ENCODE results near the gene IER3. TPM values are rescaled to one million over a fixed set of nuclear protein-coding genes. Genes with fewer than 3 reads are reported as not detected.

Gene IER3
- total RNA-seq, 1 donor from 2014 or later, result 4.8 TPM

DNA sequence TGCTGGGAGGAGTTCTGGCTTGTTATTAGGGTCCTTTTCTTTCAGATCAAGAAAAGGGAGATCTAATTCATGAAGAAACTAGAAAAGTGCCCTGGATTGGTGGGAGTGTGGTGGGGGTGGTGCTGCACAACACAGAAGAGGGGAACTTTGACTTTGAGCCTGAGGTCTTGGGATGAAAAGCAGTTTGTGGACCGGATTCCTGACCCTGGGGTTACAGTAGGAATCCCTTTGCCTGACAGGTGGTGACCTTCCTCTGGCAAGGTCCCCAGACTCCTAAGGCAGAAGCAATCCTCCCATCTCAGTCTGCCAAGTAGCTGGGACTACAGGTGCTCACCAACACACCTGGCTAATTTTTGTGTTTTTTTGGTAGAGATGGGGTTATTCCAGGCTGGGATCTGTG is 45.3 kb upstream of the IER3 start:
- Mint-ChIP-seq H3K27ac (ENCODE audit: unreplicated experiment) (no peak overlapping the region), H3K4me1 (ENCODE audit: unreplicated experiment) (peaks cover 3% of the 10 kb centered on the region), H3K36me3 (ENCODE audit: low read depth, unreplicated experiment) (no peaks in the 10 kb centered on the region), H3K27me3 (ENCODE audit: unreplicated experiment) (peaks cover 2% of the 10 kb centered on the region), H3K4me3 (ENCODE audit: unreplicated experiment) (no peak overlapping the region), H3K9me3 (ENCODE audit: unreplicated experiment) (no peaks in the 10 kb centered on the region)
- no peak for DNase-seq (ENCODE audit: low spot score)
- TF ChIP-seq, protein P1, sequence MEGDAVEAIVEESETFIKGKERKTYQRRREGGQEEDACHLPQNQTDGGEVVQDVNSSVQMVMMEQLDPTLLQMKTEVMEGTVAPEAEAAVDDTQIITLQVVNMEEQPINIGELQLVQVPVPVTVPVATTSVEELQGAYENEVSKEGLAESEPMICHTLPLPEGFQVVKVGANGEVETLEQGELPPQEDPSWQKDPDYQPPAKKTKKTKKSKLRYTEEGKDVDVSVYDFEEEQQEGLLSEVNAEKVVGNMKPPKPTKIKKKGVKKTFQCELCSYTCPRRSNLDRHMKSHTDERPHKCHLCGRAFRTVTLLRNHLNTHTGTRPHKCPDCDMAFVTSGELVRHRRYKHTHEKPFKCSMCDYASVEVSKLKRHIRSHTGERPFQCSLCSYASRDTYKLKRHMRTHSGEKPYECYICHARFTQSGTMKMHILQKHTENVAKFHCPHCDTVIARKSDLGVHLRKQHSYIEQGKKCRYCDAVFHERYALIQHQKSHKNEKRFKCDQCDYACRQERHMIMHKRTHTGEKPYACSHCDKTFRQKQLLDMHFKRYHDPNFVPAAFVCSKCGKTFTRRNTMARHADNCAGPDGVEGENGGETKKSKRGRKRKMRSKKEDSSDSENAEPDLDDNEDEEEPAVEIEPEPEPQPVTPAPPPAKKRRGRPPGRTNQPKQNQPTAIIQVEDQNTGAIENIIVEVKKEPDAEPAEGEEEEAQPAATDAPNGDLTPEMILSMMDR (IDR thresholded peaks at IDR 0.05; ENCODE audit: unreplicated experiment), result no peak

DNA sequence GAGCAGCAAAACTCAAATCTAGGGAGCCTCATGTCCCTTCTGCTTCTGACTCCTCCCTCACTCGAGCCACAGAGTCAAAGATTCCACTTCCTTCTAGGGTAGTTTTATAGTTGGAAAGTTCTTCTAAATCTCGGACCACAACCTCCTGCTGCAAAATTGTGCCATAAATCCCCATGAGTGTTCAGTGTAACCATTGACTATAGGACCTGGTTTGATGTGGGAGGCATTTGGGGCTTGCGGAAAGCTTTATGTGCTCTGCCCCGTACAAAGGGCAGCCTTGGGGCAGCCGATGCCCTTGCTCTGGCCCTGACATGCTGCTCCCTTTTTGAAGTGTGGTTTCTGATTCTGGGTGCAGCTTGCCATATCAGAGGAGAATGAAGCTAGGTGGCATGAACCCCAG is 43.6 kb upstream of the IER3 start:
- no peak overlapping the region for H3K4me3 Mint-ChIP-seq (ENCODE audit: unreplicated experiment)

DNA sequence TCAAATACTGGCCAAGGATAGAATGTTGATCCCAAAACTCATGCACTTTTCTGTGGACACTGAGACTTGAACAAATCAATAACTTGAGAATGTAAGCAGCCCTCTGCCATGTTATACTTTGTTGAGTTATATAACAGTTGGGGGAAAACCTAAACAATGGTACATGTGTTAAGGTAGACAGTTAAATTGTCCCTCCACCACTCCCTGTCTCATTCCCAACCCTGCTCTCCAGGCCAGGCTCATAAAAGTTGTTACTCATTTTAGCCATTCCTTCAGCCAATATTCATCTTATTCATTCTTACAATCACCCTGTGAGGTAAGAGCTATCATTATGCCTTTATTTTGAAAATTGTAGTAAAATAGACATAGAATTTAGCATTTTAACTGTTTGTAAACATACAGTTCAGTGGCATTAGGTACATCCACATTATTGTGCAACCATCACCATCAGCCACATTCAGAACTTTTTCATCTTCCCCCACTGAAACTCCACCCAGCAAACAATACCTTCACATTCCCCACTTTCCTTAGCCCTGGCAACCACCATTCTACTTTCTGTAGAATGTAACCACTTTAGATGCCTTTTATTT is 38.2 kb upstream of the IER3 start:
- peak overlapping the region; percentile 11 for H3K27ac Mint-ChIP-seq (ENCODE audit: unreplicated experiment)
- H3K9me3 Mint-ChIP-seq (ENCODE audit: unreplicated experiment), result no peaks in the 10 kb centered on the region
- H3K4me1 Mint-ChIP-seq (ENCODE audit: unreplicated experiment), result peaks cover 4% of the 10 kb centered on the region
- DNase-seq (ENCODE audit: low spot score), result no peak
- peaks cover 4% of the 10 kb centered on the region for H3K36me3 Mint-ChIP-seq (ENCODE audit: low read depth, unreplicated experiment)
- TF ChIP-seq, protein P1 (IDR thresholded peaks at IDR 0.05; ENCODE audit: unreplicated experiment), result no peak
- peak overlapping the region; percentile 42 for H3K4me3 Mint-ChIP-seq (ENCODE audit: unreplicated experiment)
- H3K27me3 Mint-ChIP-seq (ENCODE audit: unreplicated experiment), result peaks cover 2% of the 10 kb centered on the region

More for the DNA sequence above, 43.6 kb upstream of the IER3 start:
- TF ChIP-seq, protein P1 (IDR thresholded peaks at IDR 0.05; ENCODE audit: unreplicated experiment), result no peak
- Mint-ChIP-seq H3K9me3 (ENCODE audit: unreplicated experiment) (no peaks in the 10 kb centered on the region), H3K27ac (ENCODE audit: unreplicated experiment) (no peak overlapping the region), H3K27me3 (ENCODE audit: unreplicated experiment) (no peaks in the 10 kb centered on the region), H3K36me3 (ENCODE audit: low read depth, unreplicated experiment) (no peaks in the 10 kb centered on the region), H3K4me1 (ENCODE audit: unreplicated experiment) (no peaks in the 10 kb centered on the region)
- DNase-seq (ENCODE audit: low spot score), result no peak

DNA sequence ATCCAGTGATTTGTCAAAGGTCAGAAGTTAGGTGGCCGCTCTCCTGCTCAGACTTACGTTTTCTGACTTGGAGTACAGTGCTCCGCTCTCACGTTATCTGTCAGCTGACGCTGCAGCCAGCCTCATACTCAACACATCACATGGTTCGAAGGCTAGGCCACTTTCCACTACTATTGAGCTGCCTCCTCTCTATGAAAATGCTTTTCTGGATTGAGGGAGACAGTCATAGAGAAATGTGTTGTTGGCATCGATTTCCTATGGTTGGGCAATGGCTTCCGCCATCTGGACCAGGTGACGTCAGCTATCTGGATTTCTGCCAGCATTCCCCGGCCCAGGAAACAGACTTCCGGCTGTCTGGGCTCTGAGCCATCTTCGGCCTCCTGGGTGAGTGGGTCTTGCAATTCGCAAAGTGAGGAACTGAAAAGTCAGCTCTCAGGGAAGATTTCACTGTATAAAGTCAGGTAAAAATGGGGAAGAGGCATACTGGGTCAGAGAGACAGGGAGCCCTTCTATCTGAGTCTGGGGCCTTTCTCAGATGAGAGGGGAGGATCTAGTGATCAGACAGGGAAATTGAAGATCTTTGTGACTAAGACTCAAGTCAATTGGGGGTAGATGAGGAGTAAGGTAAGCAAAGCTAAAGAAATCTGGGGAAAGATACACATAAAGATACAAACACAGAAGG is 37.5 kb upstream of the IER3 start:
- TF ChIP-seq, protein P1 (IDR thresholded peaks at IDR 0.05; ENCODE audit: unreplicated experiment), result no peak
- H3K9me3 Mint-ChIP-seq (ENCODE audit: unreplicated experiment), result no peaks in the 10 kb centered on the region
- peaks cover 4% of the 10 kb centered on the region for H3K4me1 Mint-ChIP-seq (ENCODE audit: unreplicated experiment)
- peak overlapping the region; percentile 11 for H3K27ac Mint-ChIP-seq (ENCODE audit: unreplicated experiment)
- H3K27me3 Mint-ChIP-seq (ENCODE audit: unreplicated experiment), result peaks cover 2% of the 10 kb centered on the region
- H3K4me3 Mint-ChIP-seq (ENCODE audit: unreplicated experiment), result peak overlapping the region; percentile 42
- peaks cover 4% of the 10 kb centered on the region for H3K36me3 Mint-ChIP-seq (ENCODE audit: low read depth, unreplicated experiment)
- no peak for DNase-seq (ENCODE audit: low spot score)

DNA sequence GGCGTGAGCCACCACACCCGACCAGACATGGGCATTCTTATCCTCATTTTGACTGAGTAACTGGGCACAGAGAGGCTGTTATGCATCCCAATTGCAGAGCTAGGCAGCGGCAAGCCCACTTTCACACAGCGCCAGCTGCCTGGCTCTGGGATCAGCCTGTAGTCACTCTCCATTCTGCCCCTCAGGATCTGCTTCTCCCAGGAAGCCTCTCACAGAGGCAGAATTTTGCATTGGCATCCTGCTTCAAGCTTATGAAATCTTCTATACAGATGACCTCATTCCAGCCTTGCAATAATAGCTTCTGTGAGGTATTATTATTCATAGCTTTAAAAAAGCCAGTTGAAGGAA is 37.0 kb upstream of the IER3 start:
- Mint-ChIP-seq H3K27me3 (ENCODE audit: unreplicated experiment) (peaks cover 2% of the 10 kb centered on the region), H3K27ac (ENCODE audit: unreplicated experiment) (no peak overlapping the region), H3K9me3 (ENCODE audit: unreplicated experiment) (no peaks in the 10 kb centered on the region), H3K36me3 (ENCODE audit: low read depth, unreplicated experiment) (peaks cover 4% of the 10 kb centered on the region), H3K4me1 (ENCODE audit: unreplicated experiment) (peaks cover 4% of the 10 kb centered on the region), H3K4me3 (ENCODE audit: unreplicated experiment) (no peak overlapping the region)
- TF ChIP-seq, protein P1 (IDR thresholded peaks at IDR 0.05; ENCODE audit: unreplicated experiment), result no peak
- no peak for DNase-seq (ENCODE audit: low spot score)
